ENCODE data around the gene ESAM.

ESAM gene

DNA sequence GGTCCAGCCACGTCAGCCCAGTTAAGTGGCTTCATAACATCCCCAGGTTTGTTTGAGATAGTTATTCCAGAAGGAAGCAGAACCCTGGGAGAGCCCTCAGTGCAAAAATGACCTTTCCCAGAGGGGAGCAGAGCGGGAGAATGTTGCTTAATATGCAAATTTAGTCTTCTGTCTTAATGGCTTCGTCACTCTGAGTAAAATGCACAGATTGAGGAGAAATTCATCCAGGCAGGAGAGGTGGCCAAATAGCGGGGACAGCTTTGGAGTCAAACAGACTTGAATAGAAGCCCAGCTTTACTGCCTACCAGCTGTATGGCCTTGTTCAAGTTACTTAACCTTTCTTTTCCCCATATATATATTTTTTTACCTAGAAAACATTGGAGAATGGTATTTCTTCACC lies 34.6 kb downstream of the ESAM start:
- DNase-seq: no peak

DNA sequence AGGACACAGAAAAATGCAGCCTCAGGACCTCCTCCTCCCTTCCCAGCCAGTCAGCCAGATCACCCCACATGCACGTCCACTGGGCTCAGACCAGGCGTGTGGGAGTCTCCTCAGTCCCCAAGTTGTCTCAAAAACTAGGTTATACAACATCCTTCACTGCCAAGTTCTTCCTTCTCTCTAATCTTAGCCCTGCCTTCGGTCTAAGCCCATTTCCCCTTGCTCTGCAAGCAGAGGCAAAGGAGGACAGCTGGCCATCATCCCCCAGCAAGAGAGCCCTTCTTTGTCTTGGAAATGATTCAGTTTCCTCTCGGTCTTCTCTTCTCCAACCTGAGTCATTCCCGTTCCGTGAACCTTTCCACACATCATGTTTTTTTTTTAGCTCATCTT lies 36.4 kb downstream of the ESAM start:
- DNase-seq: no peak

DNA sequence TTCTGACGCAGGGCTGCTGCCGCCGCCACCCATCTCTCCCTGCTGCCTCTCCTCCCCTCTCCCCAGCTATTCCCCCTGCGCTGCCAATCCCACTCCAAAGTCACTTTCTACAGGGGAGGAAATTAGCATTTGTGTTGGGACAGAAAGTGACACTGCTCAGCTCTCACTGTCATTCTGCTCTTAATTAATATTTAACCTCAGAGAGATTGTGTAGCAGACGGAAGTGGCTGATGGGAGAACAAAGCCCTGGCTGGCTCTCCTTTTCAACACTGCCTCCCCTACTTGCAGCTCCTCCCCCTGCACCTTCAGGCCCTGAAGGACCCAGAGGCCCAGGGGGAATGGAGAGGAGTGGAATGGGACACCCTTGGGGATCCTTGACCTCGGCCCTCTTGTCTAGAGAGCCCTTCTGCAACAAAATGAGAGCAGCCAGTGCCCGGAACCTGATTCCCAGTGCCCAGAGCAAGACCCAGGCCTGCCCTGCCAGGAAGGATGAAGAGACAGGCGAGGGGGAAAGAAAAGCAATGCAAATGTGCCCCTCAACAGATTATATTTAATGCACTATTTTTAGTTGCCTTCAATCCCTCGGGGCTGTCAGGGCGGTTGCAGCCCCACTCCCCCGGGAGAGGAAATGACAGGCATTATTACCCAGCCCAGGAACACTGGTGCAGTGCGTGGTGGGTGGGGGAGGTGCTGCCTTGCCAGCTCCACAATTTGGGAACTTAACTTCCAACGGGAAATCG lies 36.9 kb downstream of the ESAM start:
- no peak for DNase-seq

DNA sequence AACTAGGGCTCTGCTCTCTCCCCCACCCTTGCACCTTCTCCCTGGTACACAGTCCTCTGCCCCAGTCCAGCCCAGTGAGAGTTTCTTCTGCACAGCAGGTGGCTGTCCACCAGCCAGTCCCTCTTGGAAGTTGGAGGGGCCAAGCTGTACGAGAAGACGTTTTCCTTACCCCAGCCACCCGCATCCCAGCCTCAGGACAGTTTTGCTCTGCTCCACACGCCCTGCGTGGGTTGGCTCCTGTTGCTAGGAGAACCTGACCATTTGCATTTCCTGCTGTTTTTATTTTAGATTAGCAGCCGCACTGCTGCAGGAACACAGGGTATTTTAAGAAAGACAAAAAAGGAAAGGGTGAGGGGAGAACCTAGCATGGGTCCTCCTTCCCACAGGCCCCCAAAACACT lies 39.9 kb downstream of the ESAM start:
- DNase-seq: no peak

DNA sequence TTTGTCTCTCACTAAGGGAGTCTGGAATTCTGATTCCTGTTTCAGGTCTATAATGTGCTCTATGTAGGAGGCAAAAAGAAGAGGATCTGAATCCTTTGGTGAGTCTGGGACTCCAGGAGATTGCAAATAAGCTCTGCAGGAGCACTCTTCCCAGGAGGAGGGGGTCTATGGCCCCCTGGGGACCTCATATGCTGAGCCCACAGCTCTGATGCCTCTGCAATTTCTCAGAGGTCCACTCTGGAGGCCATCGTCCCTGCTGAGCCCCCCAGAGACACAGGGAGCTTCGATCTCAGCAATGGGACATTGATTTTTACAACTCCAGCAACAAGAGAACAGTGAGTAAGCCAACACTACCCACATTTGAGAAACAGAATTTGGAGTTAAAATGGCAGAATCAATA lies 42.6 kb downstream of the ESAM start:
- DNase-seq: no peak

DNA sequence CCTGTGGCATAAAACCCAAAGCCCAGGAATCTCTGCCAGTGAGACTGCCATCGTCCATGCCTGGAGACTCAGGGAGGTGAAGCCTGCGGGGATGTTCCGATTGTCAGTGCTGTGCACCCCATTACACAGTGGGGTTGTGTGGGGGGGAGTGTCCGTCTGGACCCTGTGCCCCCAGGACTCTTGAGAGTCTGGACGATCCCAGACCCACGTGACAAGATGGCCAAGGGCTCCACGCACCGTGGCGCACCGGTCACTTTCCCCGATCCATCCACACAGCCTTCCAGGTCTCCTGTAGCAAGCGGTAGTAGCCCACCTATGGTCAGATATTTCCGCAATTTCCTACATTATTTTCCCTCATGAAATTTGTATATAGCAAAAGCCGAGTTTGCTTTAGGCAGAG lies 43.3 kb downstream of the ESAM start:
- no peak for DNase-seq

DNA sequence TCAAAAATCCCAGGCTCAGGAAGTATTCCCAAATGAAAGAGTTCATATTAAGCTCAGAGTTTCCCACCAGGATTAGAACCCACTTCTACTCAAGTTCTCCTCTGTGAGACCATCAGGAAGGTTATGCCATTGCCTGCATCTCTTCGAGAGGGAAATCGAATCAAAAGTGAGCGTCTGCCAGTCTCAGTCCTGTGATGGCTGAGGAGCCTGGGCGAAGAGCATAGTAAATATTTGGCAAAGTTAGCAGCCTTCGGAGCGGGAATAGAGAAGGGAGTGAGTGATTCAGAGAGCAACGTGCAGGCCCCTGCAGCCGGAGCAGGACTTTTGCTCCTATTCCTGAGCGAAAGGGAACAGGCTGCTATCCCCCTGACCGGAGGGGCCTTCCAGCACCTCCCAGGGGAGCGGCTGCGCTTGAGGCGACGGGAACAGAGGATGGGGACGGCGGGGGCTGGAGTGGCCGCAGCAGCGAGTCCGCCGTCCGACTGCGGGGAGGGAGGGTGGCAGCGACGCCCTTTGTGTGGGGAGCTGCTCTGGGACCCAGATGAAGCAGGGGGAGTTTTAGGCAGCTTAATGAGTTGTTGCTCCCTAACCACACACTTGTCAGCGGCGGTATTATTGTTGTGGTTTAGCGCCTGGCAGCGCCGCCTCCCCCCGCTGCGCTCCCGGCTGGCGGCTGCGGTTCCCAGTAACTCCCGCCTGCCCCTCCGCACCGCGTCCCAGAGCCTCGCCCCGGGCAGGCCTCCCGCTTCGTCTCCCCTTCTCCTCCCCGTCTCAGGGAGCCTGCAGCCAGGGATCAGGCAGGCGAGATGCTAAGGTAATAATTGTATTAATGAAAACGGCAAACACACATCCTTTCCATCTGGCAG lies 44.1 kb downstream of the ESAM start:
- DNase-seq: no peak

DNA sequence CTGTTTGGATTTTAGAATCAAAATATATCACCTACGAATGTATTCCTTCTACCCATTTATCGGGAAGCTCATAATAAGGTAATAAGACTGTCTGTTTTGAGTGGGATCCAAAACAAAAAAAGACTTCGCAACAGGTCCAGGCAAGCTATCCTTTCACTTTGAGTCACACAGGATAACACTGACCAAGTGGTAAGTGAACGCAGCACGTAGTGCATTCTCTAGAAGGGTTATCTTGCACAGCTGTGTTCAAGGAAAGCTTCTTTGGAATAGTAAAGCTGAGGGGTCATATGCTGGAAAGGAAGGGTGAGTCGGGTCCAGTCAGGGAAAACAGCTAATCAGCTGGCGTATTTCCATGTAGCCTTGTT lies 44.7 kb downstream of the ESAM start:
- DNase-seq: no peak

DNA sequence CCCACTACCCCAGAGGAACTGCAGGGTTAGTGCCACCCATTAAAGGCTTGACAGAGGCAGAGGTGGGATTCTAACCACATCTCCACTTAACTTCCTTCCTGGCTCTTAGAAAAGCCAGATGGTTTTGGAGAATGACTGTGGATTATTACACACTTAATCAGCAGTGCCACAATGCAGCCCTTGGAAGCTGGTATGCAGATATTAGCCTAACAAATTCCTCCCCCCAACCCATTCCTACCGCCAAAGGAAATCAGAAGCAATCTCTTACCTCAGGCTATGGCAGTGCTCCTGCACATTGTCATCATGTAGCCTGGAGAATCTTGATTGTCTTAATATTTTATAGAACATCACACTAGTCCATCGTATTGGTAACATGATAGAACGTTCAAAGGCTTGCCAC lies 45.5 kb downstream of the ESAM start:
- DNase-seq: no peak

DNA sequence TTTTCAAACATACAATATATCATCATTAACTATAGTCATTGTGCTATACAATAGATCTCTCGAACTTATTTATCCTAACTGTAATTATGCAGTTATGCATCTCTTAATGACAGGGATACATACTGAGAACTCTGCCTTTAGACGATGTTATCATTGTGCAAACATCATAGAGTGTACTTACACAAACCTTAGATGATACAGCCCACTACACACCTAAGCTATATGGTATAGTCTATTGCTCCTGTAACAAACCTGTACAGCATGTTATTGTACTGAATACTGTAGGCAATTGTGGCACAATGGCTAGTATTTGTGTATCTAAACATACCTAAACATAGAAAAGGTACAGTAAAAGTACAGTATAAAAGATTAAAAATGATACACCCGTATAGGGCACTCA lies 49.7 kb downstream of the ESAM start:
- DNase-seq: no peak

DNA sequence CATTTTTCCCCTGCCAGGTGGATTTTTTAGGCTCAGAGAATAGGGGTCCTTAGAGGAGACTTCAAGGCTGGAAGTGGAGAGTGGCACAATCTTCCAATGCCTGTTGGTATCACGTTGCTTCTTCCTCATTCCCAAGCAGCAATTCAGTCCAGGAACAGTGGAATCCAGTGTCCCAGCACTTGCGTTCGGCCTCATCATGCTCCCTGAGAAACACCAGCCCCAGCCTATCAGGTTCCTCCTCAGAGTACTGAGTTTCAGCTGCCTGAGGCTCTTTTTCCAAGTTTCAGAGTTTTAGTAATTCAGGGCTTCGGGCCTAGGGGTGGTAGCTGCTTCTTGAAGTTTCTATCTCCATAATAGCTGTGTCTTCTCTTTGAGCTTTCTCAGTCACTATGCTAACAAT lies 54.3 kb downstream of the ESAM start:
- DNase-seq: no peak
